Stimulated activated CD8-positive, alpha-beta memory T cell treated with anti-CD3 and anti-CD28 coated beads, Interleukin-4, amount 100 ng/mL, for 1 hour (primary cell): ENCODE data around the gene SMIM28.

ENCODE experiments used
- DNase-seq, 2 donors: peaks; one replicate each; pipeline ENCODE4 v3.0.0-alpha.2; 2020; ENCODE audit warnings: low read depth in 2 of 2, low spot score in 1 of 2

The SMIM28 gene

GRCh38 chr6:138372711-138373463 lies 4.8 kb upstream of the SMIM28 start:
- no peak for DNase-seq

- no peak for DNase-seq
Observed at GRCh38 chr6:138374230-138374629, 3.5 kb upstream of the SMIM28 start.

DNA sequence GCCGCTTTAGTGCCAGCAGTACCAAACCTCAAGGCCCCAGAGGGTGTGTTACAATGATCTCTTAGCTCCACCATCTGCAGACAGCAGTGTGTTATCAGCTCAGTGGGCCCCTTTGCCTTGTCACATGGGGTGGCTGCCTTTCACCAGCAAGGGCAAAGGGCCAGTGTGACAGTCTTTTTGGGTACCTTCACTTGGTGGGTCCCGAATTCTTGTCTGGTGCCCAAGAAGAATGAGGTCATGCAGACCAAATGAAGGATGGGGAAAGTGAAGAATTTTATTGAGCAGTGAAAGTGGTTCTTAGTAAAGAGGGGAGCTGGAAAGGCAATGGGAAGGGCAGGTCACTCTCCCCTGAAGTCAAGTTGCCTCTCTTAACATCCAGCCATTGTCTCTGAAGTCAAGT lies 2.9 kb upstream of the SMIM28 start:
- DNase-seq: no peak

- DNase-seq: no peak
Observed at GRCh38 chr6:138377042-138377441, 663 bp upstream of the SMIM28 start.

GRCh38 chr6:138378463-138378862 lies 758 bp downstream of the SMIM28 start:
- DNase-seq: no peak

DNA sequence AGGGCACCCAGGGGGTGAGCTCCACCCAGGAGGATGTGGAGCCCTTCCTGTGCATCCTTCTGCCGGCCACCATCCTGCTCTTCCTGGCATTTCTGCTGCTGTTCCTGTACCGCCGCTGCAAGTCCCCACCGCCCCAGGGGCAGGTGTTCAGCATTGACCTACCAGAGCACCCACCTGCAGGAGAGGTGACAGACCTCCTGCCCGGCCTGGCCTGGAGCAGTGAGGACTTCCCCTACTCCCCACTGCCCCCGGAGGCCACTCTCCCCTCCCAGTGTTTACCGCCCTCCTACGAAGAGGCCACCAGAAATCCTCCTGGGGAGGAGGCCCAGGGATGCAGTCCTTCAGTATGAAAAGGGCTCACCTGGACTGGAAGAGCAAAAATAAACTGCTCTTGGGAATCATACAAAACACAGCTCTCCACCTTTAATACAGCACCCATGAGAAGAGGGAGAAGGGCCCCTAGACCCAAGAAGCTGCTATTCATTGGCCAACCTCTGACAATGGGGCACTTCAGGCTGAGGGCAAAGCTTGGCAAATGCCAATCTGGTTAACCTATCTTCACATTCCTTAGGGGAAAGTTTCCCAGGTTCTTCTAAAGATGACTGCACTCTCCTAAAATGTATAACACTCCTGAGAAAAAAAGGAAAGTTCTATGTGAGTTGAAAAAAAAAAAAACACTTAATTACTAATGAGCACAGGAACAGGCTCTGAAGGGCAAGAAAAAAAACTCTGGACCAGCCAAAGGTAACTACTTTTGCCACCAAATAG lies 5.0 kb downstream of the SMIM28 start:
- DNase-seq: no peak

GRCh38 chr6:138383776-138384175 lies 6.1 kb downstream of the SMIM28 start:
- DNase-seq: no peak

DNA sequence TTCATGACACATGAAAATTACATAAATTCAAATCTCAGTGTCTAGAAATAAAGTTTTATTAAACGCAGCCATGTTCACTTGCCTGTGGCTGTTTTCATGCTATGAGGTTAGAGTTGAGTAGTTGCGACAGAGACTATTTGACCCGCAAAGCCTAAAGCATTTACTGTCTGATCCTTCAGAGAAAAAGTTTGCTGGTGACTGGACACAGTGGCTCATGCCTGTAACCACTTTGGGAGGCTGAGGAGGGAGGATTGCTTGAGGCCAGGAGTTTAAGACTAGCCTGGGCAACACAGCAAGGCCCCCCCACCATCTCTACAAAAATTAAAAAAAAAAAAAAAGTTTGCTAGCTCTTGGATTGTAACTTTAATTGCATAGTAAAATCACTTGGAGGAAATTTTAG lies 9.2 kb downstream of the SMIM28 start:
- DNase-seq: no peak

DNA sequence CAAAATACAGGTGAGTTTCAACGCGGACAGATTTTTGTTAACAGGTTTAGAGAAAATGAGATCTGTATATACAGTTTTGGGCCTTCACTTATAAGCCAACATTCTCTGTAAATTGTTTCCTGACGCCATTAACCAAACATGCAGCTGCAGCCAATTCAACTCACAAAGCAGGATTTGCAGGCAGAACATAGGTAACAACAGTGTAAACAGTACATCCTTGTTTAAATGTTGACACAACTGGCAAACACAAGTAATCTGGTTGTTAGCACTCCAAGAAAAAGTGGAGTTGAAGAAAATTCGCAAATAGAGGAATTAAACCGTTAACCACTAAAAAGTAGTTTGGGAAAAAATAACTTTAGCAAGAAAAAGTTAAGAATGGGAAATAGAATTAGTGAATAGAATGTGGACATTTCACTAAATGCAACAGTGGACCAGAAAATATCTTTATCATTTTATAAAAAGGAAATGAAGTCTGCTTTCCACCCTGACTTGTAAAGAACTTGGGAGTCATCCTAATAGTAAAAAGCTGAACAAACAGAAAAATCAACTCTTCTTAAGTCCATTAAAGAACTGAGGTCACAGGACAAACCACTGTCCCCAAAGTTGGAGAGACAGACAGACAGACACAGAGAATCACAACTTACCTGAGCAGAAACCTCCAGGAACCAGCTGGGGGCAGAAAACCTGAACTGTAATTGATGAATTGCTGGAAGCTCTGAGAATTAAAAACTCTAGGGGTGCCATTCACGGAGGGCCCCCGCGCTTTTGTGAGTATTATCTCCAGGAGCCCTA lies 10.1 kb downstream of the SMIM28 start:
- DNase-seq: no peak

DNA sequence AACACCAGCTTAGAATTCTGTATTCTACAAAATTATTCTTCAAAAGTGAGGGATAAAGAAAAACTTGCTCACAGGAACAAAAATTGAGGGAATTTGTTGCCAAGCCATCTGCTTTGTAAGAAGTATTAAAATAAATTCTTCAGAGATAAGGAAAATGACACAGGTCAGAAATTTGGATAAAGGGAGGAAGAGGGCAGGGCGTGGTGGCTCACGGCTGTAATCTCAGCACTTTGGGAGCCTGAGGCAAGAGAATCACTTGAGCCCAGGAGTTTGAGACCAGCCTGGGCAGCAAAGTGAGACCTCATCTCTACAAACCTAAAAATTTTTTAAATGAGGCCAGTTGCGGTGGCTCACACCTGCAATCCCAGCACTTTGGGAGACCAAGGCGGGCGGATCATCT lies 11.8 kb downstream of the SMIM28 start:
- no peak for DNase-seq

- DNase-seq: no peak
Observed at GRCh38 chr6:138393871-138394783, 16.4 kb downstream of the SMIM28 start.

- DNase-seq: no peak
Observed at GRCh38 chr6:138396709-138397108, 19.0 kb downstream of the SMIM28 start.

DNA sequence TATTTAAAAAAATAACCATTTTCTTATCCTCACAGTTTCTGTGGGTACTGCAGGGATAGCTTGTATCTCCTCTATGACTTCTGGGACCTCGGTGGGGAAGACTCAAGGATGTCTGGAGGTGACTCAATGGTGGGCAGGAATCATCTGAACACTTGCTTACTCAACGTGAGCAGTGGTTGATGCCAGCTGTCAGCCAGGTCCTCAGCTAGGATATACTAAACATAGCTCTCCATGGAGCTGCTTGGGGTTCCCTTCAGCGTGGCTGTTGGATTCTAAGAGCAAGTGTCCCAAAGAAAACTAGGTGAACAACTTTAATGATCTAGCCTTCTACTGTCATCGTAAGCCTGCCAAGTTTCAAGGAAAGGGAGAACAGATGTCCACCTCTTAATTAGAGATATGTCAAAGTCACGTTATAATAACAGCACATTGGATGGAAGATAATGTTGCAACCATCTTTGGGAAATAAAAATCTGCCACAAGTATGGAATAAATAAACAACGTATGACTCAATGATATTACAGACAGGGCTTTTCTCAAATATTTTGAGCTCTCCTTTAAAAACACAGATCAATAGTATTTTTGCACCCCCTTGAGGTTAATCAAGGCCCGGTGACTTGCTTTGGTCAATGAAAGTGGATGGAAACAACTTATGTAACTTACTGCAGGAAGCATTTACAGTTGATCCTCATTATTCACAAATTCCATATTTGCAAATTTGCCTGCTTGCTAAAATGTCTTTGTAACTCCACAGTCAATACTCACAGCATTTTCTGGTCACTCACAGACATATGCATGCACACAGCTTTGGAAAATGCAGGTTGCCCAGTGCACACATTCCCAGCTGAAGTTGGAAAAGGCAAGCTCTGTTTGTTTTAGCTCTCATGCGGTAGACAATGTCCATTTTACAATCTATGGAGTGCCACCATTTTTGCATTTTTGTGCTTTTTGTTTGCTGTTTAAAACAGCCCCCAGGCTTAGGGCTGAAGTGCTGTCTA lies 19.7 kb downstream of the SMIM28 start:
- no peak for DNase-seq

DNA sequence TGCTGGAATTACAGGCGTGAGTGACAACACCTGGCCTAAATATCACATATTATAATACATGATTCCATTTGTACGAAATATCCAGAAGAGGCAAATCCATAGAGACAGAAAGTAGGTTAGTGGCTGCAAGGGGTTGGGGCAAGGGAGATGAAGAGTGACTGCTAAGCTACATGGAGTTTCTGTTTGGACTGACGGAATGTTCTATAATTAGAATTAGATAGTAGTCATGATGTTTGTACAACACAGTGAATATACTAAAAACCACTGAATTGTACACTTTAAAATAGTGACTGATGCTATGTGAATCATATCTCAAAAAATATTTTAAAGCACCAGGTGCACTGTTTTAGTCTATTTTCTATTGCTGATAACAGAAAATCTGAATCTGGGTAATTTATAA lies 22.6 kb downstream of the SMIM28 start:
- DNase-seq: no peak

GRCh38 chr6:138401960-138402837 lies 24.5 kb downstream of the SMIM28 start:
- DNase-seq: no peak

DNA sequence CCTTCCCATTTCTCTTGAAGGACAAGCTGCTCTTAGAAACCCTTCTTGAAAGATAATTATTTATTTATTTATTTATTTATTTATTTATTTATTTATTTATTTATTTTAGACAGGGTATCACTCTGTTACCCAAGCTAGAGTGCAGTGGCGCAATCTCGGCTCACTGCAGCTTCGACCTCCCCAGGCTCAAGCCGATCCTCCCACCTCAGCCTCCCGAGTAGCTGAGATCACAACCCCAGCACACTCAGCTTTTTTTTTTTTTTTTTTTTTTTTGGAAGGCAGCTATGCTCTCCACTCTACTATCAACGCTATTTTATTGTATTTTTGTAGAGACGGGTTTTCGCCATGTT lies 25.1 kb downstream of the SMIM28 start:
- no peak for DNase-seq

DNA sequence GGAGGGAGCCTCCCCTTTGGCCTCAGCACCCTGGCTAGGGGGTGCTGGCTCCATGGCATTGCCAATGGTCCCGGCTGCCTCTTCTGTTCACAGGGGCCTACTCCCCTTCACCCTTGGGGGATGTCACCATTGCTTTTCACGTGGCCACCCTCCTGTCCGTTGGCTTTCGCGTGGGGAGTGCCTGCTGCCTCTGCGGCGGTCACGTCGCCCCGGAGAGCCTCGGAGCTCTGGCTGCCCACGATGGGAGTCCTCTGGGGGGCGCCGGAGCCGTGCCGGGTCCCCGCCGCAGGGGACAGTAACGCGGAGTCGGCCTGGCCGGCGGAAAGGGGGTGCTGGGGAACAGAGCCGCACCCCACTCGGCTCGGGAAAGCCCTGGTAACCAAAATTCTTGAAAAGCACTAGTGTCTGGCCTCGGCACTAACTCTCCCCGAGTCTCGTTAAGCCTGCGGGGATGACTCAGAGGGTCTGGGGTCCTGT lies 25.7 kb downstream of the SMIM28 start:
- no peak for DNase-seq

DNA sequence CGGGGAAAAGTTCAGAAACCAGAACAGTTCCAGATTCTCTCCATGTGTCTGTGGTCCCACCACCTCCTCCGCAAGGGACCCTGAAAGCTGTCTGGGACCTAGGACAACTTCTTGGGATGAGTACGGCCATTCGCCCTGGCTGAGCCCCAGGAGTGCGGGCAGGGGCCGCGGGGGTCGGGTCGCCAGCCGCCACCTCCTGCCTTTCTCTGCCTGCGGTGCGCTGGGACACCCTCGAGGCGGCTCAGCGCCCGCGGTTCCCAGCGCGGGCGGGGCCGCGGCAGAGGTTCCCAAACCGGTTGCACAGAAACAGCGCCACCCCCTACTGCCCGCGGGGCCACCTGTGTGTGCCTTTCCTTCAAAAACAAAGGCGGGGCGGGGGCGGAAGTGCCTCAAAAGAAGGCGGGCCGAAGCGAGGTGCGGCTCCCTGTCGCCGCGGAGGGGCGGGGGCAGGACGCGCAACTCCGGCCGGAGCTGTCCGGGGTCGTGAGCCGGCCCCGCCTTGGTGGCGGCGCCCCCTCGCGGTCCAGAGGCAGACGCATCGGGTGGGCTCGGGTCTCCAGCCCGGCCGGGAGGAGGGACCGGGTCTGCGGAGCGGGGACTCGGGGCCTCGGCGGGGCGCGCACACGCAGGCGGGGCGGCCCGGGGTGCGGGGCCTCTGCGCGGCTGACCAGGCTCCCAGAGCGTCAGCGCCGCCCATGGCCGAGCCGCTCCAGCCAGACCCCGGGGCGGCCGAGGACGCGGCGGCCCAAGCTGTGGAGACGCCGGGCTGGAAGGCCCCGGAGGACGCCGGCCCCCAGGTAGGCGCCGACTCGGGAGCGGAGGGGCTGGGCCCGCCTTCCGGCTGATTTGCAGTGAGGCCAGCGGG lies 26.3 kb downstream of the SMIM28 start, which contains the start of gene HEBP2:
HEBP2 (plus strand) TSS at position 423 of the 865 bp plus-strand sequence; CDS start at position 696, 273 bp downstream.
- DNase-seq: peak; percentile 50 to 88
